GM21515 (cell line): ENCODE data around the gene ZNF185.

ENCODE experiments used
- ATAC-seq: cut with Tn5 transposase; IDR thresholded peaks from one replicate; pipeline ENCODE4 v1.9.1; 2021; ENCODE audit not compliant: unreplicated experiment

The ZNF185 gene

GRCh38 chrX:152945021-152945979 lies 47.4 kb downstream of the ZNF185 start:
- ATAC-seq: no peak

DNA sequence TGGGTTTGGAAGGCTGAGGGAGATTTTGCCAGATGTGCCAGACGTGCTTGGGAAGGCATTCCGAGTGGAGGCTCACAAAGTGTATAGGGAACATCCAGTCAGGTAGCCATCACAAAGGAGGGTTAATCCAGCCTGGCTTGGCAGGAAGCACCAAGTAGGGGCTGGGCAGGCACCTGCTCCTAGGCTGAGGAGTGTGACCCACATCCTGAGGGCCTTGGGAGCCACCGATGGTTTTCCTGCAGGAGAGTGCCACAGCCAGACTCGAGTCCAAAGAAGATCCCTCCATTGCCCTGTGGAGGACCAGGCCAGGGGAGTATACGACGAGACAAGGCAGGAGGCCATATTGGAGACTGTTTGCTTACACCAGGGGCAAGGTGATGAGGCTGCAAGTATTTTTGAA lies 48.8 kb downstream of the ZNF185 start:
- ATAC-seq: no peak
